Pancreas (tissue), 10 donors: ENCODE results near the gene AGBL1. TPM values are rescaled to one million over a fixed set of nuclear protein-coding genes. Genes with fewer than 3 reads are reported as not detected.

Source experiments
- ATAC-seq, 4 donors: fragments of 200-7000 bp; cut with Tn5 transposase; one replicate each; pipeline versions ENCODE4 v1.8.0 to v1.9.1; 2020; ENCODE audit warnings: mild to moderate bottlenecking in 4 of 4, moderate library complexity in 4 of 4
- DNase-seq, 6 donors: peaks; one replicate each; pipeline ENCODE4 v3.0.0-alpha.2; 2020
- FAIRE-seq: peaks from 2 replicates; lab custom pipeline; 2012; peaks lifted over from hg19 to GRCh38; lab: Jason Lieb, UNC
- H3K27ac ChIP-seq, 4 donors: fragments of 200-600 bp; sonication (generic); 1 replicate in 3 of 4; 2 replicates in 1 of 4; pipeline versions ENCODE4 v1.5.0 to v1.8.0; 2020
- H3K27me3 ChIP-seq, 4 donors: fragments of 200-600 bp; one replicate each; pipeline ENCODE4 v1.8.0; 2021
- H3K36me3 ChIP-seq, 3 donors: fragments of 200-600 bp; sonication (generic) in 1 of 3; one replicate each; pipeline versions ENCODE4 v1.5.0 to v1.8.0; 2020 to 2021
- H3K4me1 ChIP-seq, 3 donors: fragments of 200-600 bp; one replicate each; pipeline ENCODE4 v1.8.0; 2021
- H3K4me3 ChIP-seq, 4 donors: fragments of 200-600 bp; sonication (generic) in 2 of 4; one replicate each; pipeline versions ENCODE4 v1.5.0 to v1.8.0; 2020 to 2021
- H3K9me3 ChIP-seq, 4 donors: fragments of 200-600 bp; one replicate each; pipeline ENCODE4 v1.8.0; 2021
- CTCF ChIP-seq, 4 donors: fragments of 200-600 bp; sonication (generic) in 3 of 4; IDR thresholded peaks; one replicate each; pipeline versions ENCODE4 v1.5.0 to v1.8.0; 2021; ENCODE audit warnings: antibody characterized with exemption in 4 of 4
- WGBS, 2 donors: extraction: QIAGEN DNeasy Blood & Tissue Kit; methylation state at CpG; one replicate each; pipeline ENCODE4 v1.1.7; 2013; 5-methylcytosine and 5-hydroxymethylcytosine counted together
- intact Hi-C, 3 donors: fragments of 100-400 bp; cut with DNase I; formaldehyde crosslinking; loops; one replicate each; pipeline versions ENCODE4 v1.11.1 to v1.14.2; 2022
- polyA plus RNA-seq, 2 donors: library from polyadenylated mRNA; stranded (reverse); fragments of 200-250 nt; gene quantifications; one replicate each; pipeline ENCODE4 v1.2.3, GENCODE V29; 2013
- total RNA-seq, 6 donors: library from RNA; stranded (reverse); fragmentation: NEBNext Ultra II Directional in 4 of 6; extraction: Animal tissue kit (Norgen Biotek cat#: 25700) in 4 of 6; gene quantifications; one replicate each; pipeline versions ENCODE4 v1.2.1 to v1.2.4, GENCODE V29; 2021 to 2023
- donor health status: healthy with polysubstance abuse.
- donor health status: DM: no; HTN: no; CAD: no; lungs with moderate emphysema.
- donor health status: DM: no; HTN: no; CAD: no.
- donor health status: control.
- donor health status: control.
- donor health status: Bipolar disorder and iron deficiency.
- donor health status: DM: yes; HTN: yes; CAD: no.
- donor health status: DM: no; HTN: no; CAD: no.
- donor health status: DM: no; HTN: no; CAD: no.
- donor health status: DM: yes; HTN: yes; CAD: no.

AGBL1 gene
- total and polyA plus RNA-seq, 8 donors = under 0.01 to 0.06 (median 0.05) TPM; not detected in 5

- ATAC-seq (no peak), FAIRE-seq (no peak), DNase-seq (no peak)
- no peaks in the 10 kb centered on the region for H3K9me3 ChIP-seq
- intact Hi-C loops = no loop called here
- no peaks in the 10 kb centered on the region for H3K27me3 ChIP-seq
- no peaks in the 10 kb centered on the region for H3K36me3 ChIP-seq
- 46 to 58% methylated on average over 1 of the region's 1 CpG for WGBS, 2 donors
- H3K4me1 ChIP-seq = no peaks in the 10 kb centered on the region
- no peak overlapping the region for H3K27ac ChIP-seq
- TF ChIP-seq CTCF (IDR thresholded peaks at IDR 0.05) = no peak
- H3K4me3 ChIP-seq = no peak overlapping the region
Observed at GRCh38 chr15:86550075-86550474, 470.4 kb downstream of the AGBL1 start.

- H3K9me3 ChIP-seq = no peaks in the 10 kb centered on the region
- 51 to 59% methylated on average over 1 of the region's 1 CpG for WGBS, 2 donors
- no peak overlapping the region for H3K27ac ChIP-seq
- ATAC-seq (no peak), FAIRE-seq (no peak), DNase-seq (no peak)
- intact Hi-C loops = no loop called here
- H3K27me3 ChIP-seq = no peaks in the 10 kb centered on the region
- TF ChIP-seq CTCF (IDR thresholded peaks at IDR 0.05) = no peak
- no peaks in the 10 kb centered on the region for H3K36me3 ChIP-seq
- H3K4me3 ChIP-seq = no peak overlapping the region
- no peaks in the 10 kb centered on the region for H3K4me1 ChIP-seq
Observed at GRCh38 chr15:86553108-86553507, 473.4 kb downstream of the AGBL1 start.

- FAIRE-seq (no peak), DNase-seq (no peak), ATAC-seq (no peak)
- Histone ChIP-seq H3K4me1 (no peaks in the 10 kb centered on the region), H3K4me3 (no peak overlapping the region), H3K27ac (no peak overlapping the region), H3K9me3 (no peaks in the 10 kb centered on the region), H3K36me3 (no peaks in the 10 kb centered on the region), H3K27me3 (no peaks in the 10 kb centered on the region)
- no peak for TF ChIP-seq CTCF (IDR thresholded peaks at IDR 0.05)
- intact Hi-C loops = no loop called here
- WGBS, 2 donors = 36 to 57% methylated on average over 2 of the region's 2 CpGs
Observed at GRCh38 chr15:86555098-86555497, 475.4 kb downstream of the AGBL1 start.

- intact Hi-C loops = no loop called here
- DNase-seq = no peak
- no peak for TF ChIP-seq CTCF (IDR thresholded peaks at IDR 0.05)
- Histone ChIP-seq H3K4me1 (no peaks in the 10 kb centered on the region), H3K27ac (no peak overlapping the region), H3K9me3 (no peaks in the 10 kb centered on the region), H3K4me3 (no peak overlapping the region), H3K27me3 (no peaks in the 10 kb centered on the region), H3K36me3 (no peaks in the 10 kb centered on the region)
- 24 to 36% methylated on average over 1 of the region's 1 CpG for WGBS, 2 donors
- ATAC-seq = no peak
- no peak for FAIRE-seq
Observed at GRCh38 chr15:86555939-86556338, 476.3 kb downstream of the AGBL1 start.

- H3K4me1 ChIP-seq = no peaks in the 10 kb centered on the region
- ATAC-seq = no peak
- no peaks in the 10 kb centered on the region for H3K9me3 ChIP-seq
- FAIRE-seq = no peak
- no peak for TF ChIP-seq CTCF (IDR thresholded peaks at IDR 0.05)
- DNase-seq = no peak
- no peak overlapping the region for H3K27ac ChIP-seq
- H3K4me3 ChIP-seq = no peak overlapping the region
- WGBS, 2 donors = 66 to 78% methylated on average over 3 of the region's 3 CpGs
- H3K27me3 ChIP-seq = no peaks in the 10 kb centered on the region
- H3K36me3 ChIP-seq = no peaks in the 10 kb centered on the region
- intact Hi-C loops = no loop called here
Observed at GRCh38 chr15:86556396-86557017, 476.8 kb downstream of the AGBL1 start.
